ENCODE results near the gene CPEB1. TPM values are rescaled to one million over a fixed set of nuclear protein-coding genes. Genes with fewer than 3 reads are reported as not detected.

Gene CPEB1
- total RNA-seq, 4 donors from 2014 or later: 0.53 to 4.2 (median 1.9) TPM

DNA sequence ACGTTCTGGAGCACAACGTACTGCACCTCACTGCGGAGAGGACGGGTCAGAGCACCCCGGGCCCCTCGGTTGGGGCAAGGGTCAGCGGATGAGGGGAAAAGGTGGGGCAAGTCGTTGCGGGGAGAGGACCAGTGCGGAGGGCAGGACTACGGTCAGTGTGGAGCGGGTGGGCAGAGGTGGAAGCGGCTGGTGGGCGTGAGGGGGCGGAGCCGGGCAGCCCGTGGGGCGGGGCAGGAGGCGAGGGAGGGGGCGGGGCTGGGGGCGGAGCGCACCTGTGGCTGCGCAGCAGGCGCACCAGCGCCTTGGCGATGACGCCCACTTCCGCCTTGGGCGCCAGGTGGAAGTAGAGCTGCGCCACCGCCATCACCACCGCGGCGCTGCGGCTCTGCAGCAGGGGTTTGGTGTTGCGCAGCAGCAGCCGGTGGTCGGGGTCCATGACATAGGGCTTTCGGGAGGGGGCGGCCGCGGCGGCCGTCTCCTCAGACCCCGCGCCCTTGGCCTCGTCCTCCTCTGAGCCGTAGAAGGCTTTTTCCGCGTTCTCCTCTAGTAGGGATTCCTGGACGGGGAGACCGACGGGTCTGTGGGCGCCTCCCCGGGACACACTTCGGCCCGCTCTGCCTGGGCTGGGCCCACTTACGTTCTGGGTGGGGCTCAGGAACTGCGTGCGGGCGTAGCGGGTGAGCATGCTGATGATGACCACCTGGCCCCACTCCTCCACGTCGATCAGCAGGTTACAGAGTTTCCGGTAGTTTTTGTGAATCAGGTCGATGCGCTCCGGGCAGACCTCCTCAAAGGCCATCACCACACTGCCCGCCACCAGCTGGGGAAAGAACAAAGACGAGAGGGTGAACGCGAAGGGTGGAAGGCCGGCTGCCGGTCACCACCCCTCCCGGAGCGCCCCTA is 33.3 kb upstream of the CPEB1 start:
- peak; percentile 67 to 88 (median 71) for DNase-seq
- Histone ChIP-seq H3K27me3 (peaks cover 0 to 5% of the 10 kb centered on the region in 2 donors), H3K9me3 (no peaks in the 10 kb centered on the region), H3K4me3 (peak overlapping the region; percentile 37 to 63 (median 58)), H3K36me3 (no peaks in the 10 kb centered on the region), H3K4me1 (peaks cover 0 to 10% (median 0%) of the 10 kb centered on the region in 4 donors), H3K27ac (peak overlapping the region in 2 of 4 donors; percentile 50 to 69)
- TF ChIP-seq, protein P1, sequence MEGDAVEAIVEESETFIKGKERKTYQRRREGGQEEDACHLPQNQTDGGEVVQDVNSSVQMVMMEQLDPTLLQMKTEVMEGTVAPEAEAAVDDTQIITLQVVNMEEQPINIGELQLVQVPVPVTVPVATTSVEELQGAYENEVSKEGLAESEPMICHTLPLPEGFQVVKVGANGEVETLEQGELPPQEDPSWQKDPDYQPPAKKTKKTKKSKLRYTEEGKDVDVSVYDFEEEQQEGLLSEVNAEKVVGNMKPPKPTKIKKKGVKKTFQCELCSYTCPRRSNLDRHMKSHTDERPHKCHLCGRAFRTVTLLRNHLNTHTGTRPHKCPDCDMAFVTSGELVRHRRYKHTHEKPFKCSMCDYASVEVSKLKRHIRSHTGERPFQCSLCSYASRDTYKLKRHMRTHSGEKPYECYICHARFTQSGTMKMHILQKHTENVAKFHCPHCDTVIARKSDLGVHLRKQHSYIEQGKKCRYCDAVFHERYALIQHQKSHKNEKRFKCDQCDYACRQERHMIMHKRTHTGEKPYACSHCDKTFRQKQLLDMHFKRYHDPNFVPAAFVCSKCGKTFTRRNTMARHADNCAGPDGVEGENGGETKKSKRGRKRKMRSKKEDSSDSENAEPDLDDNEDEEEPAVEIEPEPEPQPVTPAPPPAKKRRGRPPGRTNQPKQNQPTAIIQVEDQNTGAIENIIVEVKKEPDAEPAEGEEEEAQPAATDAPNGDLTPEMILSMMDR (IDR thresholded peaks at IDR 0.05): peak in 3 of 6 experiments; percentile 4 to 31 (median 11)
- peak in 1 of 2 donors; percentile 41 for TF ChIP-seq POLR2A (IDR thresholded peaks at IDR 0.05)

DNA sequence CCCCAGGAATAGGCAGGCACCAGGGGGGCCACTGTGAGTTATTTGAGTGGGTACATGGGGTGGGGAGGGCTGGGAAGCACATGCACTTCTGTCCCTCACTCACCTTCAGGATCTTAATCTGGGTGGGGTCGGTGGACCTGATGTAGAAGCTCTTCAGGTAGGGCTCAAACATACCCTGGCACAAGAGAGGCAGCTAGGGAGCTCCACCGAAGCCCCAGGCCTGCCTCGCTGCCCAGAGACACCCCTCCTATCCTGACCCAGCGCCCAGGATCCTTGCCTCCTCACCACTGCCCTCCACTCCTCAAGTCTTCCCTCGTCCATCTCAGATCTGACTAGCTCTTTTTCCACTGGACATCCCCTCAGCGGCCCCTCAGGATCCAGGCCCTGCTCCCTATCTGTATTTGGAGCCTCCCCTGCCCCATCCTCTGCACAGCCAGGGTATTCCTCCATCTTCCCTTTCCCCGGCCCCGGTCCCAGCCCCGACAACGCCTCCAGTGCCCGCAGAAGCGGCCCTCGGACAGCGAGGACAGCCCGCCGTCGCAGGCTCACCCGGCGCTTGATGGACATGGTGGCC is 32.5 kb upstream of the CPEB1 start:
- Histone ChIP-seq H3K27ac (peak overlapping the region in 1 of 4 donors; percentile 69), H3K9me3 (no peaks in the 10 kb centered on the region), H3K4me1 (peaks cover 0 to 10% (median 0%) of the 10 kb centered on the region in 4 donors), H3K4me3 (peak overlapping the region; percentile 37 to 63 (median 58)), H3K36me3 (no peaks in the 10 kb centered on the region), H3K27me3 (peaks cover 0 to 5% of the 10 kb centered on the region in 2 donors)
- DNase-seq: no peak
- TF ChIP-seq, protein P1 (IDR thresholded peaks at IDR 0.05): no peak
- no peak for TF ChIP-seq POLR2A (IDR thresholded peaks at IDR 0.05)

DNA sequence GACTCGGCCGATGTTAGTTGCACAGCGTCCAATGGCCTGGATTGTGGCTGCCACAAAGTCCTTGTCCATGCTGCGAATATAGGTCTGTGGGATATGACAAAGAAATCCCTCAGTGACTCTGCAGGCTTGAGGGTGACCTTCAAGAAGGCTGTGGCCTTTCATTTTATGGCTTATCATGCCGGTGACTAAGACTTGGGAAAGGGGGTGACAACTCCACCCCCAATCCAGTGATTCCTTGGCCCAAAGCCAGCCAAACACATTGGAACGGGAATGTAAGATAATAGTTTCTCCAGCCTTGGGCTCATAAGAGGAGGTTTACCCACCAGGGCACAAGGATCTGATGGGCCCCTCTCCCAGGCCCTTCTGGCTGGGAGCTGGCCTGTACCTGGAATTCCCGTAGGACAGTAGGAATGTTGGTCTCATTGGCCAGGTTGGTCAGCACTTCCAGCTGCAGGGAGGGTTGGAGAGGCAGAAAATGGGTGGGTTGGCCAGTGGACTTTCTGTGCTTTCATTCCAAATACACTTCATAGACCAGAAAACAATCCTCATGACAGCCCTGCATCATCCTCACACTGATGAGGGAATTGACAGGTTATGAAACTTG is 30.7 kb upstream of the CPEB1 start:
- no peak overlapping the region for H3K27ac ChIP-seq
- no peak overlapping the region for H3K4me3 ChIP-seq
- H3K9me3 ChIP-seq: no peaks in the 10 kb centered on the region
- peaks cover 0 to 5% of the 10 kb centered on the region in 2 donors for H3K27me3 ChIP-seq
- H3K36me3 ChIP-seq: no peaks in the 10 kb centered on the region
- no peak for TF ChIP-seq POLR2A (IDR thresholded peaks at IDR 0.05)
- TF ChIP-seq, protein P1 (IDR thresholded peaks at IDR 0.05): no peak
- peaks cover 0 to 10% (median 0%) of the 10 kb centered on the region in 4 donors for H3K4me1 ChIP-seq
- DNase-seq: no peak

DNA sequence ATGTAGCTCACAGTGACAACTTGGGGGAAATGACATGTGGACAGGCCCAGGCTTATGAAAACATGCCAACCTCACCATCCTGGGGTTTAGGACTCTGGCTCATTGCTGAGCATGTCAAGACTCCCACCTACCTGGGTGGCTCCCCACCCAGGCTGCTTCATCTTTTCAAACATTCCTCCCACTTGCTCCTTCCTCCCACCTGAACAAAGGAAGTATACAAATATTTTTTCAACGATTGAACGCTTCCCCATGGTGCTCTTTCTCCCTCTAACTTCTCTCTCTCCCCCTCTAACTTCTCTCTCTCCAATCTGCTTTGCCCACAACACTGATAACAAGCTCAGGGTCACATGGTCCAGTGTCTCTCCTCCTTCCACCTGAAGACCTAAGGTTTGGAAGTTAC is 27.7 kb upstream of the CPEB1 start:
- TF ChIP-seq POLR2A (IDR thresholded peaks at IDR 0.05): no peak
- TF ChIP-seq, protein P1 (IDR thresholded peaks at IDR 0.05): no peak
- Histone ChIP-seq H3K36me3 (no peaks in the 10 kb centered on the region), H3K4me3 (no peak overlapping the region), H3K9me3 (no peaks in the 10 kb centered on the region), H3K4me1 (no peaks in the 10 kb centered on the region), H3K27me3 (no peaks in the 10 kb centered on the region), H3K27ac (no peak overlapping the region)
- no peak for DNase-seq

DNA sequence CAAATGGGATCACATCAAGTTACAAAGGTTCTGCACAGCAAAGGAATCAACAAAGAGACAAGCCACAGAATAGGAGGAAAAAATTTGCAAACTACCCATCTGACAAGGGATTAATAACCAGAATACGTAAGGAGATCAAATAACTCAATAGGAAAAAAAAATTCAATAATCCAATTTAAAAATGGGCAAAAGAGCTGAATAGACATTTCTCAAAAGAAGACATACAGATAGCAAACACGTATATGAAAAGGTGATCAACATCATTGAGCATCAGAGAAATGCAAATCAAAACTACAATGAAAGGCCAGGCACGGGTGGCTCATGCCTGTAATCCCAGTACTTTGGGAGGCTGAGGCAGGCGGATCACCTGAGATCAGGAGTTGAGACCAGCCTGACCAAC is 23.5 kb upstream of the CPEB1 start:
- Histone ChIP-seq H3K9me3 (no peaks in the 10 kb centered on the region), H3K4me1 (no peaks in the 10 kb centered on the region), H3K27me3 (no peaks in the 10 kb centered on the region), H3K36me3 (no peaks in the 10 kb centered on the region), H3K27ac (no peak overlapping the region), H3K4me3 (no peak overlapping the region)
- DNase-seq: no peak
- no peak for TF ChIP-seq POLR2A (IDR thresholded peaks at IDR 0.05)
- TF ChIP-seq, protein P1 (IDR thresholded peaks at IDR 0.05): no peak

All from Peyer's patch (tissue), 4 donors.